H1 (cell line): ENCODE measurements around the gene KCNMA1. TPM values are rescaled to one million over a fixed set of nuclear protein-coding genes. Genes with fewer than 3 reads are reported as not detected.

ENCODE experiments used
- CTCF ChIA-PET: fragments of 300-600 bp; sonication (Branson Sonifier 250); formaldehyde crosslinking; loops from one replicate; lab custom pipeline; 2021; ENCODE audit not compliant: partially characterized antibody; lab: Charles Lee
- POLR2A ChIA-PET: fragments of 300-600 bp; sonication (Branson Sonifier 250); formaldehyde crosslinking; loops from one replicate; lab custom pipeline; 2021; ENCODE audit warnings: inconsistent platforms; ENCODE audit not compliant: partially characterized antibody; lab: Charles Lee
- DNase-seq, 2 experiments: peaks; one replicate each; pipeline versions ENCODE4 v3.0.0 to v3.0.0-alpha.2; 2010 to 2022; ENCODE audit warnings: low spot score in 2 of 2, low read depth in 1 of 2, mixed read lengths in 1 of 2
- FAIRE-seq: peaks from 2 replicates; lab custom pipeline; 2011; peaks lifted over from hg19 to GRCh38; lab: Jason Lieb, UNC
- H2AFZ ChIP-seq: 2 replicates; pipeline ENCODE4 v1.8.1; 2012; ENCODE audit warnings: low read length, inconsistent platforms
- H2AK5ac ChIP-seq: 2 replicates; pipeline ENCODE4 v1.6.1; 2013; ENCODE audit warnings: low read depth, low read length
- H2BK120ac ChIP-seq: replicated peaks from 2 replicates; pipeline ENCODE3; 2013; ENCODE audit warnings: low read depth, low read length, inconsistent platforms
- H2BK12ac ChIP-seq: 2 replicates; pipeline ENCODE4 v1.6.1; 2013; ENCODE audit warnings: low read depth, low read length
- H2BK15ac ChIP-seq: 2 replicates; pipeline ENCODE4 v1.6.1; 2013; ENCODE audit warnings: low read length
- H2BK20ac ChIP-seq: 2 replicates; pipeline ENCODE4 v1.6.1; 2013; ENCODE audit warnings: low read length
- H2BK5ac ChIP-seq: 2 replicates; pipeline ENCODE4 v1.6.1; 2013; ENCODE audit warnings: low read depth, low read length
- H3K14ac ChIP-seq: 2 replicates; pipeline ENCODE4 v1.6.1; 2013; ENCODE audit warnings: inconsistent platforms; ENCODE audit not compliant: insufficient read length
- H3K18ac ChIP-seq: 2 replicates; pipeline ENCODE4 v1.6.1; 2013; ENCODE audit warnings: low read length; ENCODE audit errors: extremely low read depth
- H3K23ac ChIP-seq: 2 replicates; pipeline ENCODE4 v1.6.1; 2013; ENCODE audit warnings: inconsistent platforms; ENCODE audit not compliant: insufficient read length
- H3K23me2 ChIP-seq: 2 replicates; pipeline ENCODE4 v1.6.1; 2013; ENCODE audit warnings: low read depth, low read length
- H3K27ac ChIP-seq: 2 replicates; pipeline ENCODE4 v1.6.1; 2011; ENCODE audit warnings: low read depth, low read length, inconsistent platforms
- H3K27me3 ChIP-seq, 4 experiments: replicated peaks in 1 of 4; 1 replicate in 1 of 4; 2 replicates in 3 of 4; pipeline versions ENCODE4 v1.6.1 to v1.8.1; 2011 to 2013; ENCODE audit warnings: low read length in 3 of 4, mild to moderate bottlenecking in 3 of 4, inconsistent platforms in 2 of 4, mixed read lengths in 2 of 4, moderate library complexity in 1 of 4; ENCODE audit not compliant: control insufficient read depth in 3 of 4, insufficient read depth in 3 of 4; ENCODE audit errors: extremely low read depth in 1 of 4
- H3K36me3 ChIP-seq, 4 experiments: 2 replicates each; pipeline versions ENCODE4 v1.6.1 to v1.8.1; 2011 to 2013; ENCODE audit warnings: mild to moderate bottlenecking in 4 of 4, low read length in 3 of 4, moderate library complexity in 2 of 4, control low read depth in 1 of 4, inconsistent platforms in 1 of 4; ENCODE audit not compliant: insufficient read depth in 4 of 4, control insufficient read depth in 2 of 4
- H3K4ac ChIP-seq: replicated peaks from 2 replicates; pipeline ENCODE3; 2013; ENCODE audit warnings: low read length, low read depth, mixed read lengths, inconsistent platforms; ENCODE audit not compliant: insufficient read length
- H3K4me1 ChIP-seq, 4 experiments: replicated peaks in 1 of 4; 1 replicate in 1 of 4; 2 replicates in 3 of 4; pipeline versions ENCODE4 v1.6.1 to v1.8.1; 2011 to 2013; ENCODE audit warnings: low read length in 3 of 4, inconsistent platforms in 2 of 4, mixed read lengths in 1 of 4; ENCODE audit not compliant: insufficient read depth in 4 of 4, control insufficient read depth in 3 of 4
- H3K4me2 ChIP-seq, 2 experiments: 2 replicates each; pipeline versions ENCODE4 v1.6.1 to v1.8.1; 2011 to 2013; ENCODE audit warnings: low read depth in 2 of 2, low read length in 2 of 2, control low read depth in 1 of 2, inconsistent platforms in 1 of 2, mild to moderate bottlenecking in 1 of 2; ENCODE audit not compliant: insufficient read depth in 1 of 2
- H3K4me3 ChIP-seq, 4 experiments: fragments of 200-600, 300-600 bp in 1 of 4; sonication (generic), shearing (Covaris generic), sonication (Bioruptor Twin) in 1 of 4; 2 replicates each; pipeline versions ENCODE4 v1.5.1 to v1.8.1; 2011 to 2016; ENCODE audit warnings: low read length in 4 of 4, low read depth in 3 of 4, control low read depth in 2 of 4, inconsistent platforms in 2 of 4, mild to moderate bottlenecking in 2 of 4, mixed read lengths in 1 of 4, moderate library complexity in 1 of 4; ENCODE audit not compliant: insufficient read depth in 2 of 4; ENCODE audit errors: extremely low read depth in 1 of 4
- H3K56ac ChIP-seq: replicated peaks from 2 replicates; pipeline ENCODE3; 2013; ENCODE audit warnings: low read depth, mild to moderate bottlenecking, mixed read lengths, low read length, inconsistent platforms; ENCODE audit not compliant: insufficient read length
- H3K79me1 ChIP-seq: 2 replicates; pipeline ENCODE4 v1.6.1; 2013; ENCODE audit warnings: low read depth, low read length, control low read depth
- H3K79me2 ChIP-seq, 2 experiments: 2 replicates each; pipeline versions ENCODE4 v1.6.1 to v1.8.1; 2012 to 2013; ENCODE audit warnings: low read length in 2 of 2, mild to moderate bottlenecking in 2 of 2, inconsistent platforms in 1 of 2; ENCODE audit not compliant: insufficient read depth in 2 of 2, control insufficient read depth in 1 of 2
- H3K9ac ChIP-seq, 4 experiments: replicated peaks in 1 of 4; 1 replicate in 1 of 4; 2 replicates in 3 of 4; pipeline versions ENCODE4 v1.6.1 to v1.8.1; 2011 to 2013; ENCODE audit warnings: low read depth in 3 of 4, low read length in 3 of 4, control low read depth in 2 of 4, mild to moderate bottlenecking in 2 of 4, moderate library complexity in 2 of 4, inconsistent platforms in 1 of 4; ENCODE audit errors: extremely low read depth in 1 of 4
- H3K9me3 ChIP-seq, 2 experiments: 2 replicates each; pipeline versions ENCODE4 v1.6.1 to v1.8.1; 2012 to 2013; ENCODE audit warnings: mild to moderate bottlenecking in 2 of 2, moderate library complexity in 2 of 2, control low read depth in 1 of 2, inconsistent platforms in 1 of 2, low read depth in 1 of 2, low read length in 1 of 2, mixed read lengths in 1 of 2; ENCODE audit not compliant: insufficient read depth in 2 of 2
- H4K20me1 ChIP-seq, 2 experiments: replicated peaks in 1 of 2; 2 replicates each; pipeline versions ENCODE3 to v1.8.1; 2011 to 2013; ENCODE audit warnings: inconsistent platforms in 2 of 2, low read length in 2 of 2, mild to moderate bottlenecking in 1 of 2; ENCODE audit not compliant: insufficient read depth in 2 of 2, control insufficient read depth in 1 of 2
- H4K5ac ChIP-seq: 2 replicates; pipeline ENCODE4 v1.6.1; 2013; ENCODE audit warnings: low read length, low read depth, mixed read lengths, inconsistent platforms; ENCODE audit not compliant: insufficient read length
- H4K8ac ChIP-seq: 2 replicates; pipeline ENCODE4 v1.8.0; 2013; ENCODE audit warnings: mild to moderate bottlenecking, moderate library complexity, low read length, inconsistent platforms; ENCODE audit not compliant: insufficient read depth; ENCODE audit errors: extremely low read depth
- H4K91ac ChIP-seq: replicated peaks from 2 replicates; pipeline ENCODE3; 2013; ENCODE audit warnings: low read length, mixed read lengths, inconsistent platforms; ENCODE audit not compliant: insufficient read length
- BCL11A ChIP-seq, 2 experiments: IDR thresholded peaks; one replicate each; pipeline ENCODE4 v1.6.1; 2011; ENCODE audit warnings: low read depth in 2 of 2, low read length in 2 of 2, mild to moderate bottlenecking in 2 of 2
- CBX8 ChIP-seq: fragments of 300-800, 300-1000 bp; sonication (generic); IDR thresholded peaks from 2 replicates; pipeline ENCODE4 v1.7.1; 2016; ENCODE audit warnings: low read depth, low read length, borderline replicate concordance
- CREB1 ChIP-seq: IDR thresholded peaks from 2 replicates; pipeline ENCODE4 v1.6.1; 2012; ENCODE audit warnings: inconsistent platforms
- POLR2AphosphoS5 ChIP-seq: IDR thresholded peaks from 2 replicates; pipeline ENCODE4 v1.6.1; 2011; ENCODE audit warnings: low read depth, low read length
- POU5F1 ChIP-seq: IDR thresholded peaks from 2 replicates; pipeline ENCODE4 v1.6.1; 2011; ENCODE audit warnings: low read depth, mild to moderate bottlenecking, low read length, moderate library complexity
- SP2 ChIP-seq: IDR thresholded peaks from 2 replicates; pipeline ENCODE4 v1.6.1; 2012; ENCODE audit warnings: mild to moderate bottlenecking, low read length, inconsistent platforms
- SRF ChIP-seq: IDR thresholded peaks from 2 replicates; pipeline ENCODE4 v1.6.1; 2011; ENCODE audit warnings: mild to moderate bottlenecking, low read depth, low read length, moderate library complexity
- WGBS, 2 experiments: shearing (Covaris generic) in 1 of 2; methylation state at CpG; one replicate each; pipeline versions ENCODE4 v1.1.6 to v1.1.7; 2013 to 2015; ENCODE audit warnings: low lambda C conversion rate in 2 of 2, mixed read lengths in 2 of 2, inconsistent platforms in 1 of 2, low coverage in 1 of 2, missing lambda C conversion rate in 1 of 2; ENCODE audit not compliant: insufficient replicate concordance in 2 of 2, insufficient coverage in 1 of 2, insufficient read length in 1 of 2; ENCODE audit errors: extremely low coverage in 1 of 2, missing lambda C conversion rate in 1 of 2; 5-methylcytosine and 5-hydroxymethylcytosine counted together
- polyA plus RNA-seq, 7 experiments: library from polyadenylated mRNA; depleted of rRNA in 3 of 7; stranded (reverse) in 5 of 7; unstranded in 2 of 7; fragments of >200 nt in 5 of 7; fragments of 200-250 nt in 2 of 7; gene quantifications; 1 replicate in 5 of 7; 2 replicates in 1 of 7; 4 replicates in 1 of 7; pipeline versions ENCODE4 v1.2.1 to v1.2.3, GENCODE V29; 2011 to 2013; ENCODE audit warnings: missing spikeins in 2 of 7, mixed read lengths in 2 of 7
- total RNA-seq: library from RNA; stranded (reverse); fragmentation: NEBNext Ultra II Directional; extraction: Animal tissue kit (Norgen Biotek cat#: 25700); gene quantifications from 2 replicates; pipeline ENCODE4 v1.2.1, GENCODE V29; 2021

The KCNMA1 gene
- total and polyA plus RNA-seq, 2 of the 8 experiments (the other 6 are each of a cell fraction or from before 2014, with no cell fraction given) = 10.2 to 11.1 TPM

GRCh38 chr10:76868098-76868977, 769.3 kb downstream of the KCNMA1 start:
- no peaks in the 10 kb centered on the region for H3K36me3 ChIP-seq
- no peaks in the 10 kb centered on the region for H3K79me2 ChIP-seq
- H4K5ac ChIP-seq = no peak overlapping the region
- no peak for FAIRE-seq
- H3K9ac ChIP-seq = no peak overlapping the region
- ChIA-PET POLR2A (no interaction called here), CTCF (interaction anchor here (0.6 kb wide), 1 partner anchor 239 kb away, joined by 3 read pairs; no protein-coding TSS in a partner anchor)
- no peaks in the 10 kb centered on the region for H3K9me3 ChIP-seq
- H3K4me2 ChIP-seq = no peak overlapping the region
- WGBS, 2 experiments = 80% methylated on average over 4 of the region's 4 CpGs; no CpG with 5 or more reads in 1 of the 2 experiments
- H3K23me2 ChIP-seq = no peaks in the 10 kb centered on the region
- H2AFZ ChIP-seq = no peak overlapping the region
- H4K8ac ChIP-seq = no peak overlapping the region
- H3K56ac ChIP-seq = no peak overlapping the region
- H3K14ac ChIP-seq = no peak overlapping the region
- H3K18ac ChIP-seq = no peak overlapping the region
- H3K4ac ChIP-seq = no peak overlapping the region
- H2BK20ac ChIP-seq = no peak overlapping the region
- H4K91ac ChIP-seq = no peak overlapping the region
- H3K79me1 ChIP-seq = no peaks in the 10 kb centered on the region
- no peak overlapping the region for H2BK5ac ChIP-seq
- H2AK5ac ChIP-seq = no peak overlapping the region
- no peak overlapping the region for H3K27ac ChIP-seq
- H3K4me3 ChIP-seq = no peak overlapping the region
- no peaks in the 10 kb centered on the region for H4K20me1 ChIP-seq
- no peak for DNase-seq
- H2BK12ac ChIP-seq = no peak overlapping the region
- no peak overlapping the region for H3K23ac ChIP-seq
- TF ChIP-seq SRF (no peak), BCL11A (IDR thresholded peaks at IDR 0.05; ENCODE audit: low read depth in 2 of 2, low read length in 2 of 2) (no peak), SP2 (no peak), CBX8 (no peak), POU5F1 (no peak), CREB1 (no peak), POLR2AphosphoS5 (no peak)
- no peak overlapping the region for H2BK120ac ChIP-seq
- no peaks in the 10 kb centered on the region for H3K27me3 ChIP-seq
- no peaks in the 10 kb centered on the region for H3K4me1 ChIP-seq
- no peak overlapping the region for H2BK15ac ChIP-seq
